Fibroblast of skin of left quadriceps (primary cell): ENCODE measurements around the gene TDRKH.
"Not testable (repeated sequence)": the region's sequence is repeated elsewhere in the genome, so short reads cannot be mapped to it uniquely, and the experiment has no call there.

Experiments
- DNase-seq, 2 experiments: peaks; one replicate each; pipeline ENCODE4 v3.0.0-alpha.2; 2013; ENCODE audit warnings: low read depth in 2 of 2

The TDRKH gene

GRCh38 chr1:151801846-151802245 is 11.5 kb upstream of the TDRKH start:
- no peak for DNase-seq

- no peak for DNase-seq
These were observed 11.1 kb upstream of the TDRKH start for GRCh38 chr1:151801310-151801820.

- no peak for DNase-seq
These were observed 10.5 kb upstream of the TDRKH start for GRCh38 chr1:151800830-151801229.

- no peak for DNase-seq
These were observed 9.1 kb upstream of the TDRKH start for GRCh38 chr1:151799179-151800022.

- no peak for DNase-seq
These were observed 8.3 kb upstream of the TDRKH start for GRCh38 chr1:151798571-151798970.

GRCh38 chr1:151790940-151791651 is 796 bp upstream of the TDRKH start:
- DNase-seq: no peak

- no peak for DNase-seq
These were observed 2.6 kb downstream of the TDRKH start for GRCh38 chr1:151787689-151788088.

- DNase-seq: no peak
These were observed 6.5 kb downstream of the TDRKH start for GRCh38 chr1:151783796-151784195.

GRCh38 chr1:151782741-151783140 is 7.6 kb downstream of the TDRKH start:
- DNase-seq: no peak

- not testable (repeated sequence) for DNase-seq
These were observed 8.3 kb downstream of the TDRKH start for GRCh38 chr1:151782026-151782425.

- DNase-seq: not testable (repeated sequence)
These were observed 9.6 kb downstream of the TDRKH start for GRCh38 chr1:151780736-151781135.

GRCh38 chr1:151779852-151780251 is 10.4 kb downstream of the TDRKH start:
- DNase-seq: no peak

- DNase-seq: no peak
These were observed 13.0 kb downstream of the TDRKH start for GRCh38 chr1:151777317-151777716.

- no peak for DNase-seq
These were observed 13.6 kb downstream of the TDRKH start for GRCh38 chr1:151776665-151777062.

- no peak for DNase-seq
These were observed 14.2 kb downstream of the TDRKH start for GRCh38 chr1:151775894-151776664.

- DNase-seq: no peak
These were observed 15.9 kb downstream of the TDRKH start for GRCh38 chr1:151774256-151774922.

- DNase-seq: no peak
These were observed 16.6 kb downstream of the TDRKH start for GRCh38 chr1:151773702-151774101.

- DNase-seq: not testable (repeated sequence)
These were observed 21.0 kb downstream of the TDRKH start for GRCh38 chr1:151769270-151769669.

- DNase-seq: not testable (repeated sequence)
These were observed 21.8 kb downstream of the TDRKH start for GRCh38 chr1:151768351-151769066.

- DNase-seq: no peak
These were observed 26.3 kb downstream of the TDRKH start for GRCh38 chr1:151763990-151764389.
